Sigmoid colon (tissue), 7 donors: ENCODE measurements around the gene PDGFA. TPM values are rescaled to one million over a fixed set of nuclear protein-coding genes. Genes with fewer than 3 reads are reported as not detected.

Experiments used
- DNase-seq: peaks from one replicate; pipeline ENCODE4 v3.0.0-alpha.2; 2019
- H3K27ac ChIP-seq, 4 donors: fragments of 200-600 bp; sonication (generic); one replicate each; pipeline ENCODE4 v1.5.1; 2016 to 2019; ENCODE audit warnings: mild to moderate bottlenecking in 1 of 4
- H3K27me3 ChIP-seq, 3 donors: fragments of 200-600 bp; sonication (generic); one replicate each; pipeline ENCODE4 v1.5.1; 2019; ENCODE audit warnings: mild to moderate bottlenecking in 1 of 3
- H3K36me3 ChIP-seq, 4 donors: fragments of 200-600 bp; sonication (generic); one replicate each; pipeline ENCODE4 v1.5.1; 2016 to 2019
- H3K4me1 ChIP-seq, 4 donors: fragments of 200-600 bp; sonication (generic); one replicate each; pipeline ENCODE4 v1.5.1; 2017 to 2019
- H3K4me3 ChIP-seq, 4 donors: fragments of 200-600 bp; sonication (generic); one replicate each; pipeline ENCODE4 v1.5.1; 2017 to 2019; ENCODE audit warnings: mild to moderate bottlenecking in 2 of 4, moderate library complexity in 1 of 4
- H3K9me3 ChIP-seq, 4 donors: fragments of 200-600 bp in 3 of 4; sonication (generic) in 3 of 4; one replicate each; pipeline versions ENCODE4 v1.5.1 to v1.6.1; 2013 to 2019
- CTCF ChIP-seq, 4 experiments: fragments of 450-650 bp in 3 of 4; fragments of 200-600 bp in 1 of 4; IDR thresholded peaks; one replicate each; pipeline ENCODE4 v1.5.1; 2016 to 2019; ENCODE audit warnings: antibody characterized with exemption in 4 of 4, mild to moderate bottlenecking in 3 of 4, moderate library complexity in 2 of 4
- EP300 ChIP-seq, 4 donors: sonication (generic); formaldehyde crosslinking; IDR thresholded peaks; one replicate each; pipeline ENCODE4 v1.6.1; 2017; ENCODE audit warnings: antibody characterized with exemption in 4 of 4
- POLR2A ChIP-seq, 2 donors: fragments of 450-650 bp; IDR thresholded peaks; one replicate each; pipeline ENCODE4 v1.6.1; 2016; ENCODE audit warnings: antibody characterized with exemption in 2 of 2, mild to moderate bottlenecking in 2 of 2, moderate library complexity in 2 of 2
- POLR2AphosphoS5 ChIP-seq, 4 donors: sonication (generic); formaldehyde crosslinking; IDR thresholded peaks; one replicate each; pipeline ENCODE4 v1.6.1; 2017; ENCODE audit warnings: antibody characterized with exemption in 4 of 4
- WGBS, 2 donors: extraction: QIAGEN DNeasy Blood & Tissue Kit; methylation state at CpG; one replicate each; pipeline ENCODE4 v1.1.7; 2013; 5-methylcytosine and 5-hydroxymethylcytosine counted together
- intact Hi-C: fragments of 100-400 bp; cut with DNase I; formaldehyde crosslinking; loops from one replicate; pipeline ENCODE4 v1.15.1; 2023
- polyA plus RNA-seq, 3 donors: library from polyadenylated mRNA; stranded (reverse); fragments of 200-250 nt; gene quantifications; one replicate each; pipeline ENCODE4 v1.2.3, GENCODE V29; 2013
- total RNA-seq, 4 donors: library from RNA; depleted of rRNA; stranded (reverse); fragments of >200 nt; gene quantifications; one replicate each; pipeline ENCODE4 v1.1.0, GENCODE V29; 2016
- donor health status: healthy with polysubstance abuse.
- donor health status: Bipolar disorder and iron deficiency.
- donor health status: healthy.

The PDGFA gene
- total and polyA plus RNA-seq, 7 donors, result 19.7 to 38.5 (median 33.9) TPM

GRCh38 chr7:512541-513311 is 6.9 kb downstream of the PDGFA start:
- peaks cover 0 to 49% (median 45%) of the 10 kb centered on the region in 4 donors for H3K4me1 ChIP-seq
- intact Hi-C loops, result loop anchor here (10.0 kb wide), 2 partner anchors 362 to 1022 kb away; partner anchors contain the start of genes GET4 and MAFK
- DNase-seq, result no peak
- peaks cover 8 to 44% (median 16%) of the 10 kb centered on the region in 4 donors for H3K36me3 ChIP-seq
- TF ChIP-seq EP300 (IDR thresholded peaks at IDR 0.05), result no peak
- TF ChIP-seq POLR2AphosphoS5 (IDR thresholded peaks at IDR 0.05), result no peak
- TF ChIP-seq POLR2A (IDR thresholded peaks at IDR 0.05), result no peak
- TF ChIP-seq CTCF (IDR thresholded peaks at IDR 0.05), result no peak
- no peak overlapping the region for H3K4me3 ChIP-seq
- H3K27ac ChIP-seq, result peak overlapping the region; percentile 54 to 96 (median 93)
- no peaks in the 10 kb centered on the region for H3K27me3 ChIP-seq
- no peaks in the 10 kb centered on the region for H3K9me3 ChIP-seq
- 39 to 76% methylated on average over 32 of the region's 32 CpGs for WGBS, 2 donors

- TF ChIP-seq POLR2AphosphoS5 (IDR thresholded peaks at IDR 0.05) (no peak), CTCF (IDR thresholded peaks at IDR 0.05) (no peak), POLR2A (IDR thresholded peaks at IDR 0.05) (no peak), EP300 (IDR thresholded peaks at IDR 0.05) (no peak)
- Histone ChIP-seq H3K9me3 (no peaks in the 10 kb centered on the region), H3K4me1 (peaks cover 0 to 49% (median 45%) of the 10 kb centered on the region in 4 donors), H3K4me3 (no peak overlapping the region), H3K36me3 (peaks cover 8 to 47% (median 16%) of the 10 kb centered on the region in 4 donors), H3K27ac (peak overlapping the region; percentile 54 to 96 (median 93)), H3K27me3 (no peaks in the 10 kb centered on the region)
- intact Hi-C loops, result loop anchor here (10.0 kb wide), 2 partner anchors 363 to 1023 kb away; partner anchors contain the start of genes GET4 and MAFK
- 30 to 82% methylated on average over 19 of the region's 19 CpGs for WGBS, 2 donors
- DNase-seq, result no peak
These were observed 7.5 kb downstream of the PDGFA start for GRCh38 chr7:512146-512510.

GRCh38 chr7:511476-512145 is 8.0 kb downstream of the PDGFA start:
- peak; percentile 54 for DNase-seq
- Histone ChIP-seq H3K36me3 (peaks cover 8 to 51% (median 16%) of the 10 kb centered on the region in 4 donors), H3K4me1 (peaks cover 0 to 47% (median 43%) of the 10 kb centered on the region in 4 donors), H3K4me3 (no peak overlapping the region), H3K27ac (peak overlapping the region in 3 of 4 donors; percentile 4 to 94 (median 92)), H3K27me3 (no peaks in the 10 kb centered on the region), H3K9me3 (no peaks in the 10 kb centered on the region)
- 61 to 87% methylated on average over 25 of the region's 25 CpGs for WGBS, 2 donors
- intact Hi-C loops, result loop anchor here (10.0 kb wide), 2 partner anchors 363 to 1023 kb away; partner anchors contain the start of genes GET4 and MAFK
- TF ChIP-seq EP300 (IDR thresholded peaks at IDR 0.05), result no peak
- no peak for TF ChIP-seq POLR2AphosphoS5 (IDR thresholded peaks at IDR 0.05)

DNA sequence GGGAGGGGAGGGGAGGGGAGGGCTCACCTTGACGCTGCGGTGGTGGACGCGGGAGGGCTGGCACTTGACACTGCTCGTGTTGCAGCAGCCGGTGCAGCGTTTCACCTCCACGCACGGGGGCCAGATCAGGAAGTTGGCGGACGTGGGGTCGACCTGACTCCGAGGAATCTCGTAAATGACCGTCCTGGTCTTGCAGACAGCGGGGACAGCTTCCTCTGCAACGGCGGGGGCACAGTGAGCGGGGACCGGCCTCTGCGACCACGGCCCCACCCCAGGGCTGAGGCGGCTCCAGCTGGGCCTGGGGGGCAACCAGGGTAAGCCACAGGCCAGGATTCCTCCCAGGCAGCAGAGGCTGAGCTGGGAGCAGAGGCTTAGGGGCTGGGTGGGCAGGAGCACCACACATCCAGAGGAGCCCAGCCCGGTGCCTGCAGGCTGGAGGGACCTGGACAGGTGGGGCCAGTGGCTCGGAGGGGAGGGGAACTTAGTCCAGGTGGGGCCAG is 8.8 kb downstream of the PDGFA start:
- 85 to 88% methylated on average over 25 of the region's 25 CpGs for WGBS, 2 donors
- H3K9me3 ChIP-seq, result no peaks in the 10 kb centered on the region
- intact Hi-C loops, result loop anchor here (10.0 kb wide), 2 partner anchors 364 to 1024 kb away; partner anchors contain the start of genes GET4 and MAFK
- peaks cover 0 to 39% (median 36%) of the 10 kb centered on the region in 4 donors for H3K4me1 ChIP-seq
- no peaks in the 10 kb centered on the region for H3K27me3 ChIP-seq
- no peak overlapping the region for H3K4me3 ChIP-seq
- TF ChIP-seq CTCF (IDR thresholded peaks at IDR 0.05), result no peak
- no peak for TF ChIP-seq POLR2A (IDR thresholded peaks at IDR 0.05)
- TF ChIP-seq EP300 (IDR thresholded peaks at IDR 0.05), result no peak
- no peak for TF ChIP-seq POLR2AphosphoS5 (IDR thresholded peaks at IDR 0.05)
- H3K27ac ChIP-seq, result no peak overlapping the region
- H3K36me3 ChIP-seq, result peaks cover 8 to 56% (median 16%) of the 10 kb centered on the region in 4 donors
- peak; percentile 57 for DNase-seq

- no peak overlapping the region for H3K4me3 ChIP-seq
- DNase-seq, result peak; percentile 57
- peaks cover 8 to 61% (median 16%) of the 10 kb centered on the region in 4 donors for H3K36me3 ChIP-seq
- peaks cover 0 to 36% (median 30%) of the 10 kb centered on the region in 4 donors for H3K4me1 ChIP-seq
- H3K9me3 ChIP-seq, result no peaks in the 10 kb centered on the region
- no peak overlapping the region for H3K27ac ChIP-seq
- 85 to 91% methylated on average over 17 of the region's 17 CpGs for WGBS, 2 donors
- intact Hi-C loops, result loop anchor here (10.0 kb wide), 2 partner anchors 365 to 1025 kb away; partner anchors contain the start of genes GET4 and MAFK
- H3K27me3 ChIP-seq, result no peaks in the 10 kb centered on the region
- TF ChIP-seq POLR2A (IDR thresholded peaks at IDR 0.05), result no peak
- TF ChIP-seq CTCF (IDR thresholded peaks at IDR 0.05), result no peak
- TF ChIP-seq POLR2AphosphoS5 (IDR thresholded peaks at IDR 0.05), result no peak
- no peak for TF ChIP-seq EP300 (IDR thresholded peaks at IDR 0.05)
These were observed 9.5 kb downstream of the PDGFA start for GRCh38 chr7:510131-510481.
